Neural cell (in vitro differentiated cells): ENCODE results near the gene CSF2RB. TPM values are rescaled to one million over a fixed set of nuclear protein-coding genes. Genes with fewer than 3 reads are reported as not detected.

Experiments
- H2AFZ ChIP-seq: fragments of 200-600, 300-800 bp; sonication (generic), shearing (Covaris generic); 2 replicates; pipeline ENCODE4 v1.6.0; 2014; ENCODE audit warnings: low read depth, mild to moderate bottlenecking, antibody characterized with exemption, low read length, moderate library complexity
- H3F3A ChIP-seq: fragments of 200-600 bp; shearing (Covaris generic); 2 replicates; pipeline ENCODE4 v1.6.1; 2016; ENCODE audit warnings: mild to moderate bottlenecking, moderate library complexity, mixed read lengths, antibody characterized with exemption, low read length; ENCODE audit not compliant: insufficient read depth, poor library complexity, severe bottlenecking
- H3K27ac ChIP-seq: fragments of 200-600, 300-800 bp; sonication (generic), shearing (Covaris generic); 2 replicates; pipeline ENCODE4 v1.5.1; 2014; ENCODE audit warnings: mild to moderate bottlenecking, low read length, moderate library complexity
- H3K27me3 ChIP-seq: fragments of 300-800, 200-600 bp; sonication (generic), shearing (Covaris generic); 2 replicates; pipeline ENCODE4 v1.6.0; 2014; ENCODE audit warnings: mild to moderate bottlenecking, low read depth, low read length, moderate library complexity; ENCODE audit not compliant: insufficient read depth
- H3K36me3 ChIP-seq: fragments of 300-800, 200-600 bp; sonication (generic), shearing (Covaris generic); 2 replicates; pipeline ENCODE4 v1.5.1; 2014; ENCODE audit warnings: mild to moderate bottlenecking, antibody characterized with exemption, low read length, moderate library complexity; ENCODE audit not compliant: insufficient read depth
- H3K4me2 ChIP-seq: fragments of 300-800, 200-600 bp; sonication (generic), shearing (Covaris generic); 2 replicates; pipeline ENCODE4 v1.6.0; 2014; ENCODE audit warnings: mild to moderate bottlenecking, low read length
- H3K4me3 ChIP-seq: fragments of 300-800, 200-600 bp; sonication (generic), shearing (Covaris generic); 2 replicates; pipeline ENCODE4 v1.5.1; 2014; ENCODE audit warnings: mild to moderate bottlenecking, low read length, moderate library complexity
- H3K79me2 ChIP-seq: fragments of 200-600 bp; shearing (Covaris generic); replicated peaks from 2 replicates; pipeline ENCODE4 v1.6.0; 2014; ENCODE audit warnings: mild to moderate bottlenecking, low read length, moderate library complexity; ENCODE audit not compliant: insufficient read depth
- H3K9ac ChIP-seq: fragments of 300-800, 200-600 bp; sonication (generic), shearing (Covaris generic); 2 replicates; pipeline ENCODE4 v1.6.1; 2016; ENCODE audit warnings: mild to moderate bottlenecking, low read length, mixed read lengths
- H3K9me2 ChIP-seq: fragments of 200-600 bp; shearing (Covaris generic); 2 replicates; pipeline ENCODE4 v1.6.1; 2016; ENCODE audit warnings: mild to moderate bottlenecking, low read length, mixed read lengths; ENCODE audit not compliant: insufficient read depth
- H3K9me3 ChIP-seq: fragments of 200-600, 300-800 bp; sonication (generic), shearing (Covaris generic); 2 replicates; pipeline ENCODE4 v1.6.1; 2016; ENCODE audit warnings: mild to moderate bottlenecking, mixed run types, low read length, moderate library complexity, mixed read lengths
- H4K20me1 ChIP-seq: fragments of 200-600 bp; shearing (Covaris generic); 2 replicates; pipeline ENCODE4 v1.6.1; 2016; ENCODE audit warnings: mild to moderate bottlenecking, mixed run types; ENCODE audit not compliant: insufficient read depth
- CTCF ChIP-seq: fragments of 450-650 bp; IDR thresholded peaks from 2 replicates; pipeline ENCODE4 v1.5.1; 2014; ENCODE audit warnings: antibody characterized with exemption, mild to moderate bottlenecking, moderate library complexity; ENCODE audit not compliant: poor library complexity, severe bottlenecking
- EP300 ChIP-seq: fragments of 450-650 bp; conservative IDR thresholded peaks from 2 replicates; pipeline ENCODE4 v1.6.1; 2014; ENCODE audit warnings: antibody characterized with exemption, mild to moderate bottlenecking, moderate library complexity; ENCODE audit not compliant: poor library complexity, severe bottlenecking
- EZH2 ChIP-seq: fragments of 200-600, 300-800 bp; shearing (Covaris generic), sonication (generic); IDR thresholded peaks from 2 replicates; pipeline ENCODE4 v1.6.1; 2014; ENCODE audit warnings: antibody characterized with exemption, low read length, borderline replicate concordance, mild to moderate bottlenecking; ENCODE audit not compliant: insufficient read depth, poor library complexity, severe bottlenecking
- MXI1 ChIP-seq: fragments of 450-650 bp; conservative IDR thresholded peaks from 2 replicates; pipeline ENCODE4 v1.6.1; 2014; ENCODE audit warnings: antibody characterized with exemption, mild to moderate bottlenecking; ENCODE audit not compliant: poor library complexity, severe bottlenecking
- POLR2AphosphoS5 ChIP-seq: IDR thresholded peaks from 2 replicates; pipeline ENCODE4 v1.6.1; 2012
- RAD21 ChIP-seq: fragments of 450-650 bp; conservative IDR thresholded peaks from 2 replicates; pipeline ENCODE4 v1.6.1; 2014; ENCODE audit warnings: antibody characterized with exemption, mild to moderate bottlenecking, moderate library complexity
- REST ChIP-seq: IDR thresholded peaks from 2 replicates; pipeline ENCODE4 v1.6.1; 2012; ENCODE audit warnings: borderline replicate concordance
- SMC3 ChIP-seq: fragments of 450-650 bp; conservative IDR thresholded peaks from 2 replicates; pipeline ENCODE4 v1.6.1; 2014; ENCODE audit warnings: antibody characterized with exemption, mild to moderate bottlenecking, moderate library complexity; ENCODE audit not compliant: poor library complexity
- TAF1 ChIP-seq: IDR thresholded peaks from 2 replicates; pipeline ENCODE4 v1.6.1; 2012; ENCODE audit warnings: low read depth
- polyA plus RNA-seq: library from polyadenylated mRNA; depleted of rRNA; stranded (reverse); fragments of >200 nt; gene quantifications from 2 replicates; pipeline ENCODE4 v1.2.3, GENCODE V29; 2014

CSF2RB gene
- polyA plus RNA-seq, 1 donor from 2014 or later = not detected

GRCh38 chr22:36879775-36880174, 33.7 kb upstream of the CSF2RB start:
- Histone ChIP-seq H3K27ac (no peak overlapping the region), H2AFZ (no peak overlapping the region), H3K36me3 (no peaks in the 10 kb centered on the region), H3F3A (no peaks in the 10 kb centered on the region), H3K9me2 (no peaks in the 10 kb centered on the region), H4K20me1 (no peaks in the 10 kb centered on the region), H3K9ac (no peak overlapping the region), H3K27me3 (no peaks in the 10 kb centered on the region), H3K79me2 (no peaks in the 10 kb centered on the region), H3K4me2 (no peak overlapping the region), H3K4me3 (no peak overlapping the region), H3K9me3 (no peaks in the 10 kb centered on the region)
- TF ChIP-seq MXI1 (no peak), CTCF (no peak), EZH2 (no peak), EP300 (no peak), REST (no peak), TAF1 (no peak), POLR2AphosphoS5 (no peak), SMC3 (no peak), RAD21 (no peak)

- Histone ChIP-seq H3K9me3 (no peaks in the 10 kb centered on the region), H3F3A (no peaks in the 10 kb centered on the region), H3K27ac (no peak overlapping the region), H3K4me3 (no peak overlapping the region), H3K79me2 (no peaks in the 10 kb centered on the region), H3K27me3 (no peaks in the 10 kb centered on the region), H3K9me2 (no peaks in the 10 kb centered on the region), H3K36me3 (no peaks in the 10 kb centered on the region), H2AFZ (no peak overlapping the region), H4K20me1 (no peaks in the 10 kb centered on the region), H3K9ac (no peak overlapping the region), H3K4me2 (no peak overlapping the region)
- TF ChIP-seq MXI1 (no peak), EP300 (no peak), POLR2AphosphoS5 (no peak), EZH2 (no peak), TAF1 (no peak), RAD21 (no peak)
Observed at GRCh38 chr22:36881504-36882245, 31.8 kb upstream of the CSF2RB start.
